PC-3 (cell line): ENCODE data around the gene FAM161A. TPM values are rescaled to one million over a fixed set of nuclear protein-coding genes. Genes with fewer than 3 reads are reported as not detected.

ENCODE experiments used
- total RNA-seq: library from RNA; depleted of rRNA; stranded (reverse); fragments of >200 nt; gene quantifications from 2 replicates; pipeline ENCODE4 v1.2.3, GENCODE V29; 2014; rRNA removed

The FAM161A gene
- total RNA-seq, 1 experiment from 2014 or later = 3.2 TPM

Other genes with a start within 250 kb of the FAM161A start
- 185 and 195 TPM in 2 replicates for gene CCT4, start 34.6 kb upstream of the FAM161A start, total RNA-seq
- 30.8 and 31.7 TPM in 2 replicates for gene COMMD1, start 51.6 kb upstream of the FAM161A start, total RNA-seq